ENCODE data around the gene FILIP1.

GRCh38 chr6:75318900-75319299 is 174.7 kb downstream of the FILIP1 start:
- TF ChIP-seq, protein P1, sequence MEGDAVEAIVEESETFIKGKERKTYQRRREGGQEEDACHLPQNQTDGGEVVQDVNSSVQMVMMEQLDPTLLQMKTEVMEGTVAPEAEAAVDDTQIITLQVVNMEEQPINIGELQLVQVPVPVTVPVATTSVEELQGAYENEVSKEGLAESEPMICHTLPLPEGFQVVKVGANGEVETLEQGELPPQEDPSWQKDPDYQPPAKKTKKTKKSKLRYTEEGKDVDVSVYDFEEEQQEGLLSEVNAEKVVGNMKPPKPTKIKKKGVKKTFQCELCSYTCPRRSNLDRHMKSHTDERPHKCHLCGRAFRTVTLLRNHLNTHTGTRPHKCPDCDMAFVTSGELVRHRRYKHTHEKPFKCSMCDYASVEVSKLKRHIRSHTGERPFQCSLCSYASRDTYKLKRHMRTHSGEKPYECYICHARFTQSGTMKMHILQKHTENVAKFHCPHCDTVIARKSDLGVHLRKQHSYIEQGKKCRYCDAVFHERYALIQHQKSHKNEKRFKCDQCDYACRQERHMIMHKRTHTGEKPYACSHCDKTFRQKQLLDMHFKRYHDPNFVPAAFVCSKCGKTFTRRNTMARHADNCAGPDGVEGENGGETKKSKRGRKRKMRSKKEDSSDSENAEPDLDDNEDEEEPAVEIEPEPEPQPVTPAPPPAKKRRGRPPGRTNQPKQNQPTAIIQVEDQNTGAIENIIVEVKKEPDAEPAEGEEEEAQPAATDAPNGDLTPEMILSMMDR (IDR thresholded peaks at IDR 0.05), result no peak
- no peak for TF ChIP-seq EP300 (IDR thresholded peaks at IDR 0.05; ENCODE audit: borderline replicate concordance in 1 of 2, low read depth in 1 of 2, low read length in 1 of 2)
- no peak for TF ChIP-seq EZH2phosphoT487 (IDR thresholded peaks at IDR 0.05; ENCODE audit: borderline replicate concordance, low read depth)
